Dedifferentiated amniotic fluid mesenchymal stem cell (primary cell): ENCODE results near the gene FLAD1.

Experiments used
- DNase-seq: peaks from one replicate; pipeline ENCODE4 v3.0.0-alpha.2; 2016; ENCODE audit errors: extremely low spot score

FLAD1 gene

DNA sequence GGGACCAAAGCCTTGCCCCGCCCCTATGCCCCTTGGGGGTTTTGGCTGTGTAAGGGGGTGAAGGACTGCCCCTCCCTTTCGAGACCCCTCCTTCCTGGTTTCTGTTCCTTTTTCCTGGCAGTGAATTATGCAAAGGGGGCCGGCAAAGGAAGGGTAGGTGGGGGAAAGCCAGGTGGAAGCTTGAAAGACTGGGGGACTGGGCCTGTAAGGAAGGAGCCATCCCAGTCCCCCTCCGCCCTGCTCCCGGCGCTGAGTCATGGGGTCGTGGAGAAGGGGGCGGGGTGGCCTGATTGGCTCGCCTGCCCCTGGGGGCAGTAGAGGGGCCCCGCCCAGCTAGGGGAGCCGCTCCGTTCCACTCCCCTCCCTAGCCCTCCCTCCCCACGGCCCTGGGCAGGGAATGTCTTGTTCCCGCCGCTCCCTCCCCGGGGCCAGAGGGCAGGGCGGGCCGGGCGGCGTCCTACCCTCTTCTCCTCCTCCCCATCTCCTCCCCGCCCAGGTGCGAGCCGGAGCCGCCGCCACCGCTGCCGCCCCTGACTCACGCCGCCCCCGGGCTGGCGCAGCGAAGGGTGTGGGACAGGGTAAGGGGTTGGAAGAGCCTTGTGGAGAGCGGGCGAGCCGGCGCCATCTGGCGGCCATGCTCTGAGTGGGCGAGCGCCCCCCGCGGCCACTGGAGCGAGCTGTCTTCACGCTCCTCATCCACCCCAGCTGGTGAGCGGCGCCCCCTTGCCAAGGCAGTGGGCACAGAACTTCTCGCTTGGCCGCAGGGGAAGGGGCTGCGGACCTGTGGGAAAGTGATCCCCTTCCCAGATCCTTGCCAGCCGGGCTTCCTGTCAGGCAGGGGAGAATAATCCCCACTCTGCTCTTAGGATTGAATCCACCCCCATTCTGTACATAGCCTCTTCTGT is 34.1 kb downstream of the FLAD1 start:
- peak; percentile 79 for DNase-seq

DNA sequence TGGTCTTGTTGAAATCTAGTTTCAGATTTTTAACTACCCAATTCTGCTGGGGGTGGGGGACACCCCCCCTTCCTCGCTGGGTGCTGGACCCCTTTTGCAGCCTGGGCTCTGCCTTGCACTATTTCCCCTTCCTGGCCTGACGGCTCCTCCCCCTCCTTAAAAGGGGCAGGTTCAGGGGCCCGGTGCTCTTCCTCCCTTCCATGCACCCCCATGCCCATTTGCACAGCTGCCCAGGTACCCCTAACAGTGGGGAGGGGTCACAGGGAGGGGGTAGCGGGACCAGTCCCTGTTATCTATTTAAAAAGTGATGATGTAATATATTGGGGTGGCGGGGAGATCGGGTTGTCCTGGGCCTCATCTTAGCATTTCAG is 34.8 kb downstream of the FLAD1 start:
- no peak for DNase-seq

DNA sequence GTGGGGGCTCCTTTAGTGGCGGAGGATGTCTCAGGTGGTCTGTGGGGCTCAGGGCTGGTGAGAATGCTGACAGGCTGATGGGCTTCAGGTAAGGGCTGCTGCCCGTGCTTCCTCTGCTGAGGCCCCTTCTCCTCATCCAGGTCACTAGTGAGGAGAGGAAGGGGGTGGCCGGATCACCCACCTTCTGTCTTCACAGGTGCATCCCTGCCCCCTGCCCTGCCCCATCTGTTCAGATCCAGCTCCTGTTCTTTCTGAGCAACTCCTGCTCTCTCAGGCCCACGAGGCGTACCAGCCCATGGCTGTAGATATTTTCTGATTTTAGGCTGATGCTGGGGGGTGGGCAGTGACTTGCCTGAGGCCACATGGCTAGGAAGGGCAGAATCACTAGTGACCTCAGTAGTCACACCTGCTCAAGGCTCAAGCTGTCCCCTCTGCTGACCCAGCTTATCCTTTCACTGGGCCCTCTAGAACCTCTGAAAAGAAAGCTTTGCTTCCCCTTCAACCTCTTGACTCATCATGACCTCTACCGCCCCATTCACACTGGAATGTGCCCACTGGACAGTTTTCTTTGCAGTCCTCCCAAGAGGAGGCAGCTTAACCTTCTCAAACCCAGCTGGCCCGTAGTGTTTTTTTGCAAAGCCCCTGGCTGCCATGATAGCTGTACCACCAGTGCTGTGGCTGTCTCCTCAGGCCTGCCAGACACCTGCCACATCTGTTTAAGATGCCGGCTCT is 35.6 kb downstream of the FLAD1 start:
- DNase-seq: no peak

DNA sequence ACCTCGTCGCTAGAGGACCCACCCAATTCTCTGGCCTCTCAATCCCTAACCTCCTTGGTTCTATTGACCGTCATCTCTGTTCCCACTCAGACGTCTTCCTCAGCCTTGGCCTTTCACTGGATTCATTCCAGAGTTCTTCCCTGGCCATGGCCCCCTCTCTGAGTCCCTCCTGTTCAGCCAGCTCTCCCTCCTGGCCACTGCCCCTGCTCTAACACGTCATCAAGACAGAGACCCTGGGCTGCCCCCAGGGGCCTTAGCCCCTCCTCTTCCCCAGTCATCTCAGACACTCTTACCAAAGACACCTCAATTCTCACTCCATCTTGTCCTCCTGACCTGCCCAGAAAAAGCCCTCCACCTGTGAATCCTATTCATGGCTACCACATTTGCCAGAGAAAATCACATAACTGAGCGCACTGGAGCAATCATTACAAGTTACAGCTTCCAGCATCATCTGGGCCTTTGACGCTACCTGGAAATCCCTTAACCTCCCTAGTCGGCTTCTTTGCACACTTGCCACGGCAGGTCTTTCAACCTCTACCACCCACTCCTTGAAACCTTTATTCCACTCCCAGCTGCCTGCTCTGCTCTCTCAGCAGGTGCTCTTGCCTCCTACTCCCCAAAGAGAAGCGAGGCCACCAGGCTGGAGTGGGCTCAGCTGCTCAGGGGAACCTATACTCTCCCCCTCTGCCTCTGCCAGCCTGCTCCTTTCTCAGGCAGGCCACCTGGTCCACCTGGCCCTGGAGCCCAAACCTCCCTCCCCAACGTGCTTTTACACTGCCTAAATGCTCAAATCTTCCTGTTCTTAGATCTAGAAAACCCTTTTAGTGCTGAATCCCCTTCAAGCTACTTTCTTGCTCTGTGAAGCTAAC is 36.5 kb downstream of the FLAD1 start:
- no peak for DNase-seq

DNA sequence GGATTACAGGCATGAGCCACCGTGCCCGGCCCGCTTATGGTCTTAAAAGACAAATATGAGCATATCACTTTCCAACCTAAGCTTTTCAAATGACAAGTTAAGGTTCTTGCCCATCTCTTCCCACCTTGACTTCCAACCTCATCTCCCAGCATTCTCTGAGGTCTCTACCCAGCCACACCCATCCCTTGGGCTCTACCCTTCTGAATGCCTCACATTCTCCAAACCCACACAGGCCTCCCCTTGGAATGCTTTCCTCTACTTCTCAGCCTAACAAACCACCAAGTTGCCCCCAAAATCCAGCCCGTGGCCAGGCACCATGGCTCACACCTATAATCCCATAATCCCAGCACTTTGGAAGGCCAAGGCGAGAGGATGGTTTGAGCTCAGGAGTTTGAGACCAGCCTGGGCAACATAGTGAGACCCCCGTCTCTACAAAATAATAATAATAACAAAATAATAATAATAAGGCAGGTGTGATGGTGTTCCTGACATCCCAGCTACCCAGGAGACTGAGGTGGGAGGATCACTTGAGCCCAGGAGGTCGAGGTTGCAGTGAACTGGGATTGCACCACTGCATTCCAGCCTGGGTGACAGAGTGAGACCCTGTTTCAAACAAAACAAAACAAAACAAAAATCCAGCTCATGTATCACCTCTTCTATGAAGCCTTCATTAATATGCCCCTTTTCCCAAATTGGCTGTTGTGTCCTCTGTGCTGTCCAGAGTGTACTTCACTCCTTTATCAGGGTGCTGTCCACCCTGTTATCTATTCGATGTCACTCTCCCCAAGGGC is 39.2 kb downstream of the FLAD1 start:
- no peak for DNase-seq

DNA sequence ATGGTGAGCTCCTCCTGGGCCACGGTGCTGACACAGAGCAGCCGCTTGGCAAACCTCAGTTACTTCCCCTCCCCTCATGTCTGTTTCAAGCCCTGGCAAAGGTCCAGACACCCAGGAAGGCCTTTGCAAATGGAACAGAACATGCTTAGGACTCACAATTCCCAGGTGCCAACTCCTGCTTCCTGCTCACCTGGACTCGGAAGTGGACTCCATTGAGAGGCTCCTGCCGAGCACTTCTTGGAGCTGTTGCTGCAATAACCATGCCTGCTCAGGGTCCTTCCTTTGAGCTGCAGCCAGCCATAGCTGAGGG is 39.7 kb downstream of the FLAD1 start:
- no peak for DNase-seq

DNA sequence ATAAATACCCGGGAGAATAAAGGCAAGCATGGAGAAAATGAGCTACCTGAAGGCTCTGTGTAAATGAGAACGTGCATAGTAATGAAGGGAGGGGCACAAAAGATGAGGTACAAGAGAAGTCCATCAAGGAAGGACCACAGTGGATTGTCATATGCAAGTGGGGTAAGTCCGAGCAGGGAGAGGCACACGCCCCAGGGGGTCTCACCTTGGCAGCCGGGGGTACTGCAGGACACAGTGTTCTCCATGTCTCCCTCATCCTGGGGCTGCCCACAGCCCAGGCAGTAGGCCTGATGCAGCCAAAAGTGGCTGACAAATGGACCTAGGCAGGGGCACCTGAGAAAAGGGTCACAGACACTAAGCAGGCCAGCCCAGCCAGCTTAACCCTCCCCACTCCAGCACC is 40.5 kb downstream of the FLAD1 start:
- DNase-seq: no peak

DNA sequence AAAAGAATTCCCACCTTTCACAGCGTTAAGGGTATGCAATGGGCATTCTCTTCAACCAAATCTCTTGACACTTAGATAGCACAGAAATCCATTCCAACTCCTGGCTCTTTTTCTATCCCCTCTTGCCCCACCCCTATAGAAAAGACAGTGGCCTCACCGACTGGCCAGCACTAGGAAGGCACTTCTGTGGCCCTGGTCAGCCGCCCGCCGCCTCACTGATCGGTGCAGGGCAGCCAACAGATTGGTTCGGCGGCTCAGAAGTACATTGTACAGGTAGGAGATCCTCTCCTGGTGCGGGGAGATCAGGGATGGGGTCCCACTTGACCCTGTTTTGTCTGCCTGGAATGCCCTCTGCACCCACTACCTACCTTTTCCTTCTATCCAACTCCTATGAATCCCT is 41.2 kb downstream of the FLAD1 start:
- DNase-seq: no peak

DNA sequence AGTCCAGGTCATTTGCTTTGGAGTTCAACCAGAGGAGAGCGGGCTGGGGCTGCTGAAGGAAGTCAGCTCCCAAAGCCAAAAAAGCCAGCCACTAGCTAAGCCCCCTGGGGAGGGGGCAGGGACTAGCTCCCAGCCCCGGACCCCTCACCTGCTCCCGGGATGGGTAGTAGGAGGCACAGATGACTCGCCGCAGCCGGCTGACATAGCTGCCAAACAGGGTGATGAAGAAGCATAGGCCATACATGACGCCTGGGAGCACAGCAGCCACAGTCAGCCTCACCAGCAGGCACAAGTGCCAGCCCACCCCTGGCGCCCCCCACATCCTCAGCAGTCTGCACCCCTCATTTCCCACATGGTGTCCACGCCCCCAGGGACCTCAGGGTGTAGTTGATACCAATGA is 43.0 kb downstream of the FLAD1 start:
- no peak for DNase-seq

DNA sequence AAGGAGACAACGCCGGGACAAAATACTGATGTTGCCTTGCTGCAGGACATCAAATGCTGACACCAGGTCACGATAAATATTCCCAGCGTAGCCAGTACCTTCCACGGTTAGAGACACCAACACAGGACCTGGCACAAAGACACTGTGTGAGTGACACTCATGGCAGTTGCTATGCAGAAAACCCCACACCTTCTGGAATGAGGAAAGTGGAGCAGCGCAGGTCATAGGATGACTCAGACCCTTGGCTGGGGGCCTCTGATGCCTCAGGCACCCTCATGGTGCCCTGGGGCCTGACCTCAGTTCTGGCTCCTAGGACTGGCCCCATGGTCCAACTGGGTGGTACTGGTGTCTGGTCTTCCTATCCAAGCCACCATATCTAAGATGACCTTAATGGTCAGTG is 43.4 kb downstream of the FLAD1 start:
- DNase-seq: no peak

DNA sequence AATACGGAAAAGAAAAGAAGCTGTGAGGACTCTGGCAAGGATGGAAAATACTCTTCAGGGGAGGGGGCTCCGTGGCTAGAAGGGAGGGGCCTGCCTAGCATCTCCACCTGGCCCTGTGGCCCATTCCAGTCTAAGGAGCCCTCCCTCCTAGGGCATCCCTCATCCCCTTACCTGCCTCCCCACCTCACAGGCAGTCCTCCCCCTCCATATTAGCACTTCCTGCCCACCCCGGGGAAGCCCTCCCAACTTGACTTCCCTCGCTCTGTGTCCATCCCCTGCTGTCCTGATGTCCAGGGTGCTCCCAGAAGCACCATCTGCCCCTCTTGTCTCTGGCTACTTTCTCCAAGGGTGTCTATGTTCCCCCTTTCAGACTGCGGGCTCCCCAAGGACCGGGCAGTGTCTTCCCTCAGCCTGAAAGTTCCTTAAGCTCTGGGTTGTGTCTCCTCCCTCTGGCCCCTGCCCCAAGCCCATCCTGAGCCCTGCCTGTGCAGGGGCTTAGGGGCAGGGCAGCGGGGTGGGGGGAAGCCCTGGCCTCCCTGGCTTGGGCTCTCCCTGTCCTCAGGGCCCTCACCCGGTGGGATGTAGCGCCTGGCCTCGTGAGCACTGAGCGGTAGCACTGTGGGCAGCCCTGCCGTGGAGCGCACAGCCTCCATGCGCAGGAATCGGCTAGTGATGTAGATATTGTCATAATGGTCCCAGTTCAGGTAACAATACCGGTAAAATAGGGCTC is 46.5 kb downstream of the FLAD1 start:
- DNase-seq: no peak

DNA sequence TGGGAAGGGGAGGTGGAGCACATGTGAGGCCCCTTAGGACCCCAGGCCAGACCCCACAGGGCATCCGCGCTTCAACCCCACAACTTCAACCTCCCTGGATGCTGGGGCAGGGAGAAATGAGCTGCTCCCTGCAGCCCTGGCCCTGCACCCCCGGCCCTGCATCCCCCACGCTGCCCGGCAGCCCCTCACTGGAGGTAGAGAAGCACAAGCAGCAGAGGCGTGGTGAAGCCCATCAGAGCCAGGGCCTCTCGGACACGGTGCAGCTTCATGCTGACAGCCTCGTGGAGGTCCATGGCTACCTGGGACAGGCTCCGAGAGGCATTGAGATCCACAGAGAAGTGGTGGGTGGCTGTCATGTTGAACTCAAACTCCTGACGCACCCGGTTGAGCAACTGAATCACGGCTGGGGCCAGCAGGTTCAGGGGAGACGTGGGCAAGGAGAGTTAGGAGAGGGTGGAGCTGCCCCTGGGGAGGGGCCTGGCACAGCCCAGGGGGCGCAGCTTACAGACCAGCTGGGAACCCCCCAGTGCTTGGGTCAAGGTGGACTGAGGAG is 47.2 kb downstream of the FLAD1 start:
- DNase-seq: no peak

DNA sequence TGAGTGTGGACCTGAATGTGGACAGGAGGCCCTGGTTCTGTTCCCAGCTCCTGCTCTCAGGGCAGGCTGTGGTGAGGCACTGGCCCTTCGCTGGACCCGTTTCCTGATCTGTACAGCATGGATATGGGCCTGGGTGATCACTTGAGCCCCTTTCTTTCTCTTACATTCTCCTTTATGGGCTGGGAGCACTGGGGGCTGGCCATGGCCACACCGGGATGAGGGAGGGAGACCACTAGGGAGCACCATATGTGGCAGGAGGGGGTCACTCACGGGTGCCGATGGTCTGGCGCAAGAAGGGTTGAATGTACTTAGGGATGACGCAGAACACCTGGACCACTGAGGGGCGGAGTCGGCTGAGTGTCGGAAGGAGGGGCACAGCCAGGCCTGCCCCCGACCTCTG is 47.8 kb downstream of the FLAD1 start:
- no peak for DNase-seq

DNA sequence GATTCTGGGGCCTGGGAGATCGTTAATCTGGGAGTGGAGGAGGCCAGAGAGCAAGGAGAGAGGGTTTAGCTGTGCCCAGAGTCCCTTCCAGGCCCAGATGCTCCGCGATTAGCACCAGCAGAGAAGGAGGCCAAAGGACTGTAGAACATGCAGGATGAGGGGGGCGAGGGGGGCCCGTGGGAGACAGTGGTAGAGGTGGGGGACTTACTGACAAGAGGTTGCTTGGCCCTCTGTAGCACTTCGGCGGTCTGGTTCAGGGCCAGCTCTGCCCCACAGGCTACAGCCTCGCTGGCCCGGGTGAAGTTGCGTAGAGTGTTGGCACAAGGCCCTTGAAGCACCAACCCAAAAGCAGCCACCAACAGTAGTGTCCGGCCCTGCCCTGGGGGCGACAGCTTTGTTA is 49.7 kb downstream of the FLAD1 start:
- no peak for DNase-seq

DNA sequence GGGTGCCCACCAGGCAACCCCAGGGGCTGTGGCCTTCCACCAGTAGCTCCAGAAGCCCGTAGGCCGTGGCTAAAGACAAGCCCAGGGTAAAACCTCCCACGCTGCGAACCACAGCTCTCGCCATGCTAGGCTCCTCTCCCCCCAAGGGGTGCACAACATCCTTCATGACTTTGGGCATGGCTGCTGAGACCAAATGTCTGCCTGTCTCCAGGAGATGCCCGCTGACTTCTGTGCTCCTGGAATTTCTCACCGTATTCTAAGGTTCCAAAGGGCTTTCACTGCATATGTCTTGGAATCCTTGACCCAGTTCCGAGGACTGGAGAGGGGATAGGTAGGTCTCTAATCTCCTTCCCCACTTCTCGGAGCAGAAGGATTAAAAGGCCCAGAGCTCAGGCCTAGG is 50.4 kb downstream of the FLAD1 start, which contains the start of the genes DCST1 and DCST2:
Gene DCST1 (plus strand): TSS at position 301 of the 400 bp plus-strand sequence. CDS start 213 bp downstream, outside the sequence.
Gene DCST2 (minus strand): TSS at position 258 of the 400 bp plus-strand sequence. CDS start 80 bp downstream, at position 178.
- DNase-seq: no peak

DNA sequence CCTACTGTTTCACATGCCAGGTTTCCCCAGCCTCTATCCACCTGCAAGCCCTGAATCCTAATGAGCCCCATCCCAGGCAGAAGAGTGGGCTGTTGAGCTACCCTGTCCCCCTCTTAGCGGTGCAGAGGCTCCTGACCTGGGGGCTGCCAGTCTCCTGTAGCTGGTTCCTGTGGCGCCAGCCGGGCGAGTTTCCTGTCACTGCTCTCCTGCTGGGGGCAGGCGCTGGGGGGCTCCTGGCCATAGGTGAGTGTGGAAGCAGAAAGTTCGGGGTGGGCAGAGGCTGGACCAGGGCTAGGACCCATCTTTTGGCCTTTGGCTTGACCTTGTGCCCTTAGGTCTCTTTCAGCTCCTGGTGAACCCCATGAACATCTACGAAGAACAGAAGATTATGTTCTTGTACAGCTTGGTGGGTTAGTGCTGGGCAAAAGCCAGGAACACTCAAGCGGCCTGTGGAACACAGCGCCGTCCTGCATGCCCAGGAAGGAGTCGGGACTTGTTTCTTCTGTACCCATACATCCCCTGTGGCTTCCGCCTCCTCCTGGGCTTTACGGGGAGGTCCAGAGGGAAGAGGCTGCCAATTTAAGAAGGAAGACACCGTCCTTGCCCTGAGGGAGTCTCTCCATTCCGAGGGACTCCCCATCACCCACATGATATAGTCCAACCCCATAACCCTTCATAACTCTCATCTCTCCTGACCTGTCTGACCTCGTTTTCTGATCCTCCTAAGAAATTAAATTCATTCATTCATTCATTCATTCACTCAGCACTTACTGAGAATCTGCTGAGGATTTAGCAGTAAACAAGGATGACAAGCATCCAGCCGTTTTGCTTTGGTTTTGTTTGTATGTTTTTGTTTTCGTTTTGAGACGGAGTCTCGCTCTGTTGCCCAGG is 51.4 kb downstream of the FLAD1 start:
- no peak for DNase-seq

DNA sequence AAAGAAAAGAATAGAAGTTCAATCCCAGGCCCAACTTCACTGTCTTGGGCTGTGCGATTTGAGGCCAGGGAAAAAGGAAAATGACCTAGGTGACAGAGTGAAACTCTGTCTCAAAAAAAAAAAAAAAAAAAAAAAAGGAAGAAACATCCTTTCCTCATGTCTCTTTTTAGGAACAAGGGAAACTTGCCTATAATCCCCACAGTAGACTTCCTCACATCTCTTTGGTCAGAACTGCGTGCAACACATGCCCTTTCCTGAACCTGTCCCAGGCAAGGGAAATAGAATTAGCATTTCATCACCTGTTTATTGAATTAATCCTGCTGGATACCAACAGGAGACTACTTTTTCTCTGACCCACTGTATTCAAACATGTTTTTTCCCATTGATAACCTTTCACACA is 52.8 kb downstream of the FLAD1 start:
- no peak for DNase-seq

DNA sequence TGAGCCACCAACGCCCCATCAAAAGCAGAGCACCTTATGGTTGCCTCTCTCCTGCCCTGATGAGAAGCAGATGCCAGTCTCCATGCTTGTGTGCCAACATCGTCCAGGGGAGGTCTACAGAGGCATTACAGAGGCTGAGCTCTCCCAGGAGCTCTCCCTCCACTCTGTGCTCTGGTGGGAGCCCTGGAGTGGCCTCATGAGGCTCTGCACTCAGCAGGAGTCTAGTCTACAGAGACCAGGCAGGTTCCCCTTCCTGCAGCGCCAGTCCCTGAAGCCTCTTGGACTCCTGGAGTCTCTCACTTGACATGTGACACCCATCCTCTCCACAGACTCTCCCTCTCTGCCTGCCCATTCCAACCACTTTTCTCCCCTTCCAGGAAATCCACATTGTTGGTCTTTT is 53.9 kb downstream of the FLAD1 start:
- DNase-seq: no peak

DNA sequence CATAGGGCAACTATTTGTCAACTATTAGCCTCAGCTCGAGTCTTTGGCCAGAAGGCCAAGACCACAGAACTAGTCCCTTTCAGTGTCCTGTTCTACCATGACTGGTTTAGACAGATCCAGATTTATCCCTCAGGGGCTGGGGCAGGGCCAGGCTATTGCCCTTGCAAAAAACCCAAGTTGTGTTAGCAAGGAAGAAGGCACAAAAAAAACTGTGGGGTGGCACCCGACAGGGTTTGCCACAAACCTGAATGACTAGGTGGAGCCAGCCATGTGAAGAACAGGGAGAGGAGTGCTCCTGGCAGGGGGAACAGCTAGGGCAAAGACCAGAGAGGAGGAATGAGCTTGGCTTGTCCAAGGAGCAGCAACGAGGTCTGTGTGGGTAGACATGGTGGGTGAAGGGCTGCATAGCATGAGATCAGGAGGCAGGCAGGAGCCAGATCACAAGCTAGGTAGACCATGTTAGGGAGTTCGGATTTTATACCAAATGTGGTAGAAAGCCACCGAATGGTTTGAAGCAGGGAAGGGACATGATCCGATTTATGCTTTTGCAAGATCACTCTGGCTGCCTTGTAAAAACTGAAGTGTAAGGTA is 54.8 kb downstream of the FLAD1 start:
- no peak for DNase-seq
